Measurements from ENCODE around the gene DZIP1L.

Gene DZIP1L

DNA sequence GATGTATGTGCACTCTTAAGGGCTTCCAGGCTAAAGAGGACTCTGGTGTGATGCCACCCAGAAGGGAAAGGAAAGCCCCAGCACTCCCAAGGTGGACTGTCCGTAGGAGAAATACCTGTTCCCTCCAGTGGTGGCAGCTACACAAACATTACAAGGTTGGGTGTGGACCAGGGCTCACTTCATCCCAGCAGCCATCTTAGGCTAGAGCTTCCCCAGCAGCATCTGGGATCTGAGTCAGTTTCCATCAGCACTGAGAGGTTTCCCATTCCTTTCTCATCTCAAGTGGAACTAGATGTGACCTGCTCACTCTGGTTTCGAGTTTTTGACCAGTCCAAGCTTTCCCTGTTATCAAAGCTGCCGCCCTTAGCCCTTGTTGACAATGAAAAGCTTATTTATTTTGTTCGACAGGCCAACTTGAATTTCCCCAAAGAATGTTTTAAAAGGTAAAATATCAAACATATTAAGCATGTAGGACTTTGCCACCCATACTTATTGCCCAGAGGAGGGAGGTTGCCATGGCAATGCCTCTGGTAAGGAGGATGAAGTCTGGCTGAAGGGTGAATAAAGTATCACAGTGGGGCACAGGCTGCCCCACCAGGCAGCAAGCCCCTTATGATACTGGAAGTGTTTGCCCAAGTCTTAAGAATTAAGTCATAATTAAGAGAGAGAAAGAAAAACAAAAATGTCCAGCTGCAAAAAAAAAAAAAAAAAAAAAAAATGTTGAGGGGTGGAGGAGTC lies 76.5 kb downstream of the DZIP1L start:
- DNase-seq (ENCODE audit: extremely low read depth in 1 of 2, low read depth in 1 of 2): no peak

DNA sequence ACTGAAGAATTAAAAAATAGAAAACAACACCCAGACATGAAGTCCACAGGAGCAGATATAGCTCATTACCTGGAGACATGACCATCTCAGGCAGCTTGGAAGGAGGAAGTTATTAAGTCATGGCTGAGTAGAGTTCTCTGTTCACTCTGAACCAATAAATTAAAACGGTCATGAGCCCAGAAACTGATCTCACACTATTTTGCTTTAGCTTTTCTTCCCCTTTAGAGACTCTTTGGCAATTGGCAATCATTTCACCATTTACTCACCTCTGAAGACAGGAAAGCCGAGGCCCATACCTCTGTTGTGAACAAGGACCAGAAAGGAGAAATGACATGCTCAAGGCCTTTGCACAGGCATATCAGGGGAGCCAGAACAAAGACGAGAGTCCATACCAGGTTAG lies 78.8 kb downstream of the DZIP1L start:
- DNase-seq (ENCODE audit: extremely low read depth in 1 of 2, low read depth in 1 of 2): no peak

DNA sequence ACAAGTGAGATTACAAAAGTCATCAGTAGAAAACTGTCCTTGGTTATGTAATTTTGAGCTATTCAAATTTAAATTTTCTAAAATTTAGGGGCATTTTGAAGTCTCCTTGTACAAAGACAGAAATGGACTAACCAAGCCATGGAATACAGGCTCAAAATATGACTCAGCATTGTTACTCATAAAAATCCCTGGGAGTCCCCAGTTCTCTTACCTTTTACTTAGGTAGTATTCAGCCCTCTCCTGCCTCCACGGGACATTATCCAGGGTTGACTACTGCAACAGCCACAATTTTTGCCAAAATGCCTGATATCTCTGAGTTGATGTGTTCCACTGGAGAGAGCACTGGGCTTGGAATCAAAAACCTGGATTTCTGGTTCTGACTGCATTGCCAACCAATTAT lies 80.5 kb downstream of the DZIP1L start:
- DNase-seq (ENCODE audit: extremely low read depth in 1 of 2, low read depth in 1 of 2): no peak

DNA sequence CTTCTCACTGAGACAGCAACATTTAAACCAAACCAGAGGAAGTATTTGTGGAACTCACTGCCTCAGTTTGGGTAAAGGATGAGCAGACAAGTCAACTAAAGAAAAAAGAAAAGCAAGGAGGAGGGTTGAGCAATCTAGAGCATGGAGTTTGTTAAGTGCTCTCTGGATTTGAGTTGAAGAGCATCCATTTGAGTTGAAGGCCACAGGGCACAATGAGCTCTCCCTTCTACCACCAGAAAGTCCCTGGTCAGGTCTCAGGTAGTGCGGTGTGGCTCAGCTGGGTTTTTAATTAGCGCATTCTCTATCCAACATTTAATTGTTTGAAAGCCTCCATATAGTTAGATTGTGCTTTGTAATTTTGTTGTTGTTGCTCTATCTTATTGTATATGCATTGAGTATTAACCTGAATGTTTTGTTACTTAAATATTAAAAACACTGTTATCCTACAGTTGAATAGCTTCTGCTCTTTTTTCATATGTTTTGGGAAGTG lies 82.2 kb downstream of the DZIP1L start:
- DNase-seq (ENCODE audit: extremely low read depth in 1 of 2, low read depth in 1 of 2): no peak

DNA sequence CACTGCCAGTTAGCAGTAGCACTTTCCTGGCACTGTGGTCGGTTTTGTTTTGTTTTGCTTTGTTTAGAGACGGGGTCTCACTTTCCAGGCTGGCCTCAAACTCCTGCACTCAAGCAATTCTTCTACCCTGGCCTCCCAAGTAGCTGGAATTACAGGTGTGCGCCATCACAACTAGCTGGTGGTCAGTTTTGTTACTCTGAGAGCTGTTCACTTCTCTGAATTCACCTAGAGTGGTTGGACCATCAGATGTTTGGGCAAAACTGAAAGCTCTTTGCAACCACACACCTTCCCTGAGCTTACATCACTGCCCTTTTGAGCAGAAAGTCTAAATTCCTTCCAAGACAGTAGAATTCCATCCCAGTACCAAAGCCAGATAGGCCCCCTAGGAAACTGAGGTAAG lies 82.8 kb downstream of the DZIP1L start:
- DNase-seq (ENCODE audit: extremely low read depth in 1 of 2, low read depth in 1 of 2): no peak

DNA sequence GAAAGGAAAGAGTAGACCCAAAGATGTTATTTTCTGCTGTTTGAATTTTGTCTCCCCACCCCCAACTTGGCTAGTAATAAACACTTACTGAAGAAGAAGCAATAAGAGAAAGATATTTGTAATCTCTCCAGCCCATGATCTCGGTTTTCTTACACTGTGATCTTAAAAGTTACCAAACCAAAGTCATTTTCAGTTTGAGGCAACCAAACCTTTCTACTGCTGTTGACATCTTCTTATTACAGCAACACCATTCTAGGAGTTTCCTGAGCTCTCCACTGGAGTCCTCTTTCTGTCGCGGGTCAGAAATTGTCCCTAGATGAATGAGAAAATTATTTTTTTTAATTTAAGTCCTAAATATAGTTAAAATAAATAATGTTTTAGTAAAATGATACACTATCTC lies 83.9 kb downstream of the DZIP1L start:
- no peak for DNase-seq (ENCODE audit: extremely low read depth in 1 of 2, low read depth in 1 of 2)

DNA sequence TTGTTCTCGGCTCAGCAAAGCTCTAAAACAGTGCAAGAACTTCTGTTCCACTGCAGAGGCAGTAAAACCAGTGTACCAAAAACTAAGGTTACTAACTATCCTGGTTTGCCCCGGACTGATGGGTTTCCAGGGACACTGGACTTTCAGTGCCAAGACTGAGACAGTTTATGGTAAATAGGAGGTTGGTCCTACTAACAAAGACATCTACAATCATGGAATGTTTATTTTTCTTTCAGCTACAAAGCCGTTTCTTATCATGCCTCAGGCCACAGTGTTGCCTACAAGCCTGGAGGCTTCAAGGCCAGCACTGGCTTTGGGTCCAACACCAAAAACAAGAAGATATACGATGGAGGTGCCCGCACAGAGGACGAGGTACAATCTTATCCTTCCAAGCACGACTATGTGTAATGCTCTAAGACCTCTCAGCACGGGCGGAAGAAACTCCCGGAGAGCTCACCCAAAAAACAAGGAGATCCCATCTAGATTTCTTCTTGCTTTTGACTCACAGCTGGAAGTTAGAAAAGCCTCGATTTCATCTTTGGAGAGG lies 84.6 kb downstream of the DZIP1L start:
- DNase-seq (ENCODE audit: extremely low read depth in 1 of 2, low read depth in 1 of 2): no peak

DNA sequence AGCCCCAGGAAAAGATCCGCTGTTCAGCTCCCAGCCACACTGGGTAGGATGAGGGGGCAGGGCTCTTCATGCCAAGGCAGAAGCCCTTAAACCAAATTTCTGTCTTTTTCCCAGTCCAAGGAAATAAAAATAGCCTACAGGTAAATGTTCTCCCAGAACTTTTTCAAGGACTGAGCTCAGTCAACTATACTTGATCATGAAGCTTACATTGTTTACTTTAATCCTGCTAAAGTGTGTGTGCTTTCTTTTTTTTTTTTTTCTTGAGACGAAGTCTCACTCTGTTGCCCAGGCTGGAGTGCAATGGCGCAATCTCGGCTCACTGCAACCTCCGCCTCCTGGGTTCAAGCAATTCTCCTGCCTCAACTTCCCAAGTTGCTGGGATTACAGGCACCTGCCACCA lies 87.6 kb downstream of the DZIP1L start:
- DNase-seq (ENCODE audit: extremely low read depth in 1 of 2, low read depth in 1 of 2): no peak

DNA sequence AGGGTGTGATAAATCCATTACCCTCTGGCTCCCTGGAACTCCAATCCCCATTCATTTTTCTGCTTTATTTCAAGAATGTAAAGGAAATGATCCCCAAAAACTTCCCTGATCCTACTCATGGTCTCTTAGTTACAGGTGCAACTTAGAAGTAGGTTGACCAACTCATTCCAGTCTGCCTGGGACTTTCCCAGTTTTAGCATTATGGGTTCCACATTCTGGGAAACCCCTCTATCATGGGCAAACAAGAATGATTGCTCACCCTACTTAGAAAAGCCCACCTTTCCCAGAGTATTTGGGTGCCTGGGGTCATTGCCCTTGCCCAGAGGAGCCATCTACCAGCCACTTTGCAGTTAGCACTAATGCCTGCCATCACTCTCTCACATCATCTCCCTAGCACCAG lies 89.9 kb downstream of the DZIP1L start:
- no peak for DNase-seq (ENCODE audit: extremely low read depth in 1 of 2, low read depth in 1 of 2)

DNA sequence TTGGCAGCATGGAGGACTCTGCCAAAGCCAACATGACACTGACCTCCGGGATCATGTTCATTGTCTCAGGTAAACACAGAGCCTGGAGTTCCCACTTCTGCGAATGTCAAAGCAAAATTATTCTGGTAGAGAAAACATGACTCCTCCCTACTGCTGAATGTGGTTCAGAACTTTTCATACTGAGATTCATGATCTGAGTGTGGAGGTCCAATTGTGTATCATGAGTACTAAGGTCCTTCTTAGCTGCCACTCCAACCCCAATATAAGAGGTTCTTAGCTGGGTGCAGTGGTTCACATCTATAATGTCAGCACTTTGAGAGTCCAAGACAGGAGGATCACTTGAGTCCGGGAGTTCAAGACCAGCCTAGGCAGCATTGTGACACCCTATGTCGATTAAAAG lies 91.7 kb downstream of the DZIP1L start:
- DNase-seq (ENCODE audit: extremely low read depth in 1 of 2, low read depth in 1 of 2): no peak

DNA sequence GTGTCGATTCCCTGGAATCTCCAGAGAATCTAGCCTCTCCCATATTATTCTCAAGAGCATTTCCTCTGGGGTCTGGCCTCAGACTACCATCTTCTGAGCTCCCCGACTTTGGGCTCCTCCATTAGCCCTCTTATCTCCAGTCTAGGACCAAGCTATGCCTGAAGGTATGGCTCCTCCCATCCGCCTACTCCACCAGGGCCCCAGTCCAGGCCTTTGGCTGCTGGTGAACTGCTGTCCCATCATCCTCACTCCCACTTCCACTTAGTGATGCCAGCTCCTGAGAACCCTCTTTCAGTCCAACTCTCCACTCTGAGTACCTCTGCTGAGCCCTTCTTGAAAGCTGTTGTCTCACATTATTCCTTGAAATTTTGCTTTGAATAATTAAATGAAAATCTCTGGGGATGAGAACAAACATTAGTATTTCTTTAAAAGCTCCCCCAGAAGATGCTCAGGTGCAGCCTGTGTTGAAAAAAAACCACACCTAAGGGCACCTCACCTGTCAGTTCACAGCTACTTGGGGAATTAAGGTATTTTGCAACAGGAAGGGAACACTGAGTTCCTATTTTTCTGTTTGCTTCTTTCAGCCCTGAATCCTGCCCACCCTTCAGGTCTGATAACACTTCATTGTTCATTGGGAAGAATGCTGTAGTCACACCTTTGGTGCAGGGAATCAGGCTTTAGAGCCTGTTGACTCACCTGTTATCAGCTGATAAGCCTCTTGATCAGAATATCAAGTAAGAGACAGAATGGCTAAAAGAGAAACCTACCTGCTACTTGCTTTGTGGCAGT lies 95.9 kb downstream of the DZIP1L start:
- no peak for DNase-seq (ENCODE audit: extremely low read depth in 1 of 2, low read depth in 1 of 2)

DNA sequence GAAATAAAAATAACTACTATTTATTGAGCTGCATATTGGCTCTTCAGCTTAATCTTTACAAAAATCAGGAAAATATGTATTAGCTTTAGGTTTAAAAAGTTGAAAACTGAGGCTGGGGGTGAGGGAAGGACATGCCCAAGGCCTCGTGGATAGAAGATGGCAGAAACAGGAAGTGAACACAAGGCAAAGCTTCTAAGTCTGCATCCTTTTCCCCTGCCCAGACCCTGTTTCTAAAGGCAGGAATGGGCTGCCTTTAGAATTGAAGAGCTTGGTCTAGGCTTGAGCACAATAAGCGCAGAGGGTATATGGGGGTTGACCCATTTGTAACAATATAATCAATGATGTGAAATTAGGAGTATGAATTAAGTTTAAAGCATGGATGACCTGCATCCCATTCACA lies 99.3 kb downstream of the DZIP1L start:
- no peak for DNase-seq (ENCODE audit: extremely low read depth in 1 of 2, low read depth in 1 of 2)

DNA sequence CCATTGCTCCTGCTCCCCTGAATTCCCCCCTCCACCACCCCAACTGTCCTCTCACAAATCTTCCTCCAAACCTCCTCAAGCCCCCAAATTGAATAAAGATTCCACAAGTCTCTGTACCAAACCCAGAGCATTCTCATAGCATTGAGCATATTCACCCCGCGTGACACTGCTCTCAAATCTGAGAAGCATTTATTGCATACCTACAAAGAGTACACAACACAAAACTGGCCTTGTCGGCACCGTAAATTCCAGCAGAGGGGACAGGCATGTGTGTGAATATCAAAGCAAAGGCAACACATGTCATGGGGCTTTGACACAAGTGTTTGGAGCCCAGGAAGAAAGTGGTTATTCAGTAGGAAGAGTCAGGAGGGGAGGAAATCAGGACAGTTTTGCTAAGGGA lies 102.9 kb downstream of the DZIP1L start:
- DNase-seq (ENCODE audit: extremely low read depth in 1 of 2, low read depth in 1 of 2): no peak
